BJ (cell line): ENCODE results near the gene MYO7B. TPM values are rescaled to one million over a fixed set of nuclear protein-coding genes. Genes with fewer than 3 reads are reported as not detected.
A peak's percentile ranks its signal among the peaks of the same experiment; 100 is the strongest.

ENCODE experiments used
- CTCF ChIA-PET: fragments of 350-600 bp; formaldehyde crosslinking; extraction: SDS; loops from one replicate; lab custom pipeline; 2021; ENCODE audit warnings: antibody characterized with exemption, inconsistent platforms; lab: Yijun Ruan, JAX
- POLR2A ChIA-PET: fragments of 300-600 bp; sonication (Branson Sonifier 250); formaldehyde crosslinking; extraction: SDS; loops from one replicate; lab custom pipeline; 2021; ENCODE audit warnings: antibody characterized with exemption; lab: Charles Lee
- DNase-seq: peaks from one replicate; pipeline ENCODE4 v3.0.0-alpha.2; 2011; ENCODE audit warnings: low read depth
- H3K27me3 ChIP-seq: 2 replicates; pipeline ENCODE4 v1.6.0; 2011; ENCODE audit warnings: low read length; ENCODE audit not compliant: control insufficient read depth, insufficient read depth
- H3K36me3 ChIP-seq: 2 replicates; pipeline ENCODE4 v1.5.1; 2011; ENCODE audit warnings: low read length; ENCODE audit not compliant: control insufficient read depth, insufficient read depth
- H3K4me3 ChIP-seq: 2 replicates; pipeline ENCODE4 v1.5.1; 2011; ENCODE audit warnings: low read depth, mild to moderate bottlenecking, control low read depth, low read length
- CTCF ChIP-seq: IDR thresholded peaks from 2 replicates; pipeline ENCODE4 v1.5.1; 2011; ENCODE audit warnings: low read depth, mild to moderate bottlenecking, control low read depth, inconsistent platforms, low read length, moderate library complexity; ENCODE audit not compliant: insufficient read depth
- polyA plus RNA-seq: library from polyadenylated mRNA; depleted of rRNA; stranded (reverse); fragments of >200 nt; gene quantifications from 2 replicates; pipeline ENCODE4 v1.2.3, GENCODE V29; 2011

The MYO7B gene
- polyA plus RNA-seq, 1 experiment, result 0.36 TPM

- Histone ChIP-seq H3K36me3 (peaks cover 7% of the 10 kb centered on the region), H3K27me3 (no peaks in the 10 kb centered on the region), H3K4me3 (no peak overlapping the region)
- no peak for TF ChIP-seq CTCF
- POLR2A ChIA-PET, result no interaction called here
- no peak for DNase-seq
- CTCF ChIA-PET, result interaction anchor here (0.6 to 6.5 kb wide), 3 partner anchors 8 to 17 kb away, joined by 3 to 32 read pairs (median 4); no protein-coding TSS in a partner anchor
These were observed 100.1 kb downstream of the MYO7B start for GRCh38 chr2:127635380-127636237.

GRCh38 chr2:127636248-127637235, 101.1 kb downstream of the MYO7B start:
- CTCF ChIA-PET, result interaction anchor here (0.8 to 6.5 kb wide), 5 partner anchors 9 to 34 kb away, joined by 3 to 32 read pairs (median 4); no protein-coding TSS in a partner anchor
- no peak for DNase-seq

GRCh38 chr2:127637236-127637630, 101.8 kb downstream of the MYO7B start:
- CTCF ChIA-PET, result interaction anchor here (0.8 to 6.5 kb wide), 6 partner anchors 9 to 46 kb away, joined by 3 to 32 read pairs (median 4); no protein-coding TSS in a partner anchor
- H3K36me3 ChIP-seq, result peaks cover 8% of the 10 kb centered on the region

More at GRCh38 chr2:127636248-127637235, 101.1 kb downstream of the MYO7B start:
- peaks cover 8% of the 10 kb centered on the region for H3K36me3 ChIP-seq
- TF ChIP-seq CTCF, result no peak
- POLR2A ChIA-PET, result no interaction called here
- H3K4me3 ChIP-seq, result no peak overlapping the region
- H3K27me3 ChIP-seq, result no peaks in the 10 kb centered on the region

GRCh38 chr2:127637725-127638252, 102.3 kb downstream of the MYO7B start:
- H3K27me3 ChIP-seq, result no peaks in the 10 kb centered on the region
- no peak overlapping the region for H3K4me3 ChIP-seq
- TF ChIP-seq CTCF, result no peak
- POLR2A ChIA-PET, result no interaction called here
- CTCF ChIA-PET, result interaction anchor here (0.8 to 6.5 kb wide), 6 partner anchors 10 to 46 kb away, joined by 3 to 32 read pairs (median 4); no protein-coding TSS in a partner anchor
- H3K36me3 ChIP-seq, result peaks cover 8% of the 10 kb centered on the region
- DNase-seq, result peak; percentile 55

More at GRCh38 chr2:127637236-127637630, 101.8 kb downstream of the MYO7B start:
- Histone ChIP-seq H3K4me3 (no peak overlapping the region), H3K27me3 (no peaks in the 10 kb centered on the region)
- DNase-seq, result no peak
- POLR2A ChIA-PET, result no interaction called here
- no peak for TF ChIP-seq CTCF
